ENCODE data around the gene KCNC4. TPM values are rescaled to one million over a fixed set of nuclear protein-coding genes. Genes with fewer than 3 reads are reported as not detected.

KCNC4 gene
- total RNA-seq, 1 experiment from 2014 or later = 8.9 TPM

DNA sequence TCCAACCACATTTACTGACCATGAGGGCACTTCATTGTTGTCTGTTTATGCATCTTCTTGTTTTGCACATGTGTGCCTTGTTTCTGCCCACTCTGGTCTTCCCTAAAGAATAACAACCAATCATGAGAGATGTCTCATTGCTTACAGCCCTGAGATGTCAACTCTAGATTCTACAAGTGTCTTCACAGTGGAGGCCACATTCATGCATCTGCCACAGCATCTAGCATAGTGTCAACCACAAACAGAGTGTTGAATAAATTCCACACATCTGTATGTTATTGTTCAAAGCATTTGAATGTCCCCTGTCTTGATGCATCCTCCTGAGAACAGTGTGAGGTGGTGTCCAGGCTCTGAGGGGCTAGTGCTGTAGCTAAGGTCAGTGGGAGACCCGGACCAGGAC lies 43.1 kb downstream of the KCNC4 start:
- Histone ChIP-seq H3K4me2 (ENCODE audit: insufficient read depth, insufficient read length, low read length) (no peak overlapping the region), H3K79me2 (ENCODE audit: insufficient read depth, low read length) (no peaks in the 10 kb centered on the region), H3K79me1 (ENCODE audit: insufficient read depth, low read depth, low read length, poor library complexity, severe bottlenecking) (no peaks in the 10 kb centered on the region), H3K14ac (ENCODE audit: insufficient read depth, low read length) (no peak overlapping the region), H2BK12ac (ENCODE audit: insufficient read length, low read depth, low read length) (no peak overlapping the region), H3K9me3 (ENCODE audit: control insufficient read depth, low read depth, low read length) (no peaks in the 10 kb centered on the region), H4K91ac (ENCODE audit: insufficient read length, low read depth, low read length) (no peak overlapping the region), H3T11ph (ENCODE audit: low read length) (no peak overlapping the region), H4K8ac (replicated peaks; ENCODE audit: insufficient read length, low read depth, low read length) (no peak overlapping the region), H3K4ac (ENCODE audit: low read depth, low read length) (no peak overlapping the region), H3K9ac (ENCODE audit: extremely low read depth, insufficient read length, low read length) (no peak overlapping the region), H2BK5ac (ENCODE audit: insufficient read length, low read length) (no peak overlapping the region), H2AFZ (ENCODE audit: low read length) (no peak overlapping the region), H4K20me1 (ENCODE audit: control insufficient read depth, insufficient read depth, insufficient read length) (no peaks in the 10 kb centered on the region), H2AK5ac (ENCODE audit: insufficient read length, low read length) (no peak overlapping the region), H4K5ac (ENCODE audit: insufficient read length, low read depth, low read length) (no peak overlapping the region), H3K27me3 (ENCODE audit: insufficient read depth, low read length) (no peaks in the 10 kb centered on the region), H3K56ac (ENCODE audit: insufficient read length, low read depth, low read length) (no peak overlapping the region), H3K18ac (ENCODE audit: insufficient read length, low read depth, low read length) (no peak overlapping the region), H2BK20ac (ENCODE audit: low read depth, low read length, poor library complexity, severe bottlenecking) (no peak overlapping the region), H3K23me2 (ENCODE audit: insufficient read length, low read depth, low read length, poor library complexity, severe bottlenecking) (no peaks in the 10 kb centered on the region), H2BK15ac (ENCODE audit: low read depth, low read length) (no peak overlapping the region), H3K27ac (ENCODE audit: insufficient read length, low read depth, low read length) (no peak overlapping the region), H3K4me1 (ENCODE audit: insufficient read depth, low read length) (no peaks in the 10 kb centered on the region), H2BK120ac (ENCODE audit: low read depth, low read length, poor library complexity, severe bottlenecking) (no peak overlapping the region), H3K23ac (ENCODE audit: insufficient read length, low read depth, low read length) (no peak overlapping the region)
- Mint-ChIP-seq H3K4me3 (no peak overlapping the region), H3K36me3 (ENCODE audit: insufficient read depth in 1 of 3, low read depth in 3 of 3) (no peaks in the 10 kb centered on the region), H3K9me3 (no peaks in the 10 kb centered on the region), H3K4me1 (peaks cover 10% of the 10 kb centered on the region in 2 experiments), H3K27me3 (ENCODE audit: low read depth) (peaks cover under 1% of the 10 kb centered on the region; the same call in 1 of the 2 replicates), H3K27ac (no peak overlapping the region)
- DNase-seq = no peak
- no CpG with 5 or more reads among the region's 1 CpG for WGBS (ENCODE audit: extremely low coverage, insufficient read length, low lambda C conversion rate)
- TF ChIP-seq, protein P1, sequence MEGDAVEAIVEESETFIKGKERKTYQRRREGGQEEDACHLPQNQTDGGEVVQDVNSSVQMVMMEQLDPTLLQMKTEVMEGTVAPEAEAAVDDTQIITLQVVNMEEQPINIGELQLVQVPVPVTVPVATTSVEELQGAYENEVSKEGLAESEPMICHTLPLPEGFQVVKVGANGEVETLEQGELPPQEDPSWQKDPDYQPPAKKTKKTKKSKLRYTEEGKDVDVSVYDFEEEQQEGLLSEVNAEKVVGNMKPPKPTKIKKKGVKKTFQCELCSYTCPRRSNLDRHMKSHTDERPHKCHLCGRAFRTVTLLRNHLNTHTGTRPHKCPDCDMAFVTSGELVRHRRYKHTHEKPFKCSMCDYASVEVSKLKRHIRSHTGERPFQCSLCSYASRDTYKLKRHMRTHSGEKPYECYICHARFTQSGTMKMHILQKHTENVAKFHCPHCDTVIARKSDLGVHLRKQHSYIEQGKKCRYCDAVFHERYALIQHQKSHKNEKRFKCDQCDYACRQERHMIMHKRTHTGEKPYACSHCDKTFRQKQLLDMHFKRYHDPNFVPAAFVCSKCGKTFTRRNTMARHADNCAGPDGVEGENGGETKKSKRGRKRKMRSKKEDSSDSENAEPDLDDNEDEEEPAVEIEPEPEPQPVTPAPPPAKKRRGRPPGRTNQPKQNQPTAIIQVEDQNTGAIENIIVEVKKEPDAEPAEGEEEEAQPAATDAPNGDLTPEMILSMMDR (conservative IDR thresholded peaks at IDR 0.05) = no peak

All from H9 (cell line).